Right atrium auricular region (tissue), 2 donors: ENCODE data around the gene RIPPLY1. TPM values are rescaled to one million over a fixed set of nuclear protein-coding genes. Genes with fewer than 3 reads are reported as not detected.

Experiments
- DNase-seq: peaks from one replicate; pipeline ENCODE4 v3.0.0-alpha.2; 2019; ENCODE audit warnings: low spot score
- H3K27ac ChIP-seq, 2 donors: fragments of 200-600 bp; sonication (generic); 1 replicate in 1 of 2; 2 replicates in 1 of 2; pipeline ENCODE4 v1.5.1; 2016 to 2019
- H3K27me3 ChIP-seq, 2 donors: fragments of 200-600 bp; sonication (generic); one replicate each; pipeline versions ENCODE4 v1.5.1 to v1.6.0; 2017 to 2019
- H3K36me3 ChIP-seq: fragments of 200-600 bp; sonication (generic); one replicate; pipeline ENCODE4 v1.5.1; 2016
- H3K4me1 ChIP-seq, 2 donors: fragments of 200-600 bp; sonication (generic); one replicate each; pipeline versions ENCODE4 v1.5.1 to v1.6.0; 2017 to 2019
- H3K4me3 ChIP-seq, 2 donors: fragments of 200-600 bp; sonication (generic); 1 replicate in 1 of 2; 2 replicates in 1 of 2; pipeline ENCODE4 v1.5.1; 2017 to 2019; ENCODE audit warnings: mild to moderate bottlenecking in 1 of 2, moderate library complexity in 1 of 2
- H3K9me3 ChIP-seq, 2 donors: fragments of 200-600 bp; sonication (generic); one replicate each; pipeline ENCODE4 v1.5.1; 2019
- total RNA-seq, 2 donors: library from RNA; depleted of rRNA; stranded (reverse); fragments of >200 nt; gene quantifications; one replicate each; pipeline ENCODE4 v1.1.0, GENCODE V29; 2016
- TF ChIP-seq, protein P1 (sequence below), 2 donors: fragments of 200-600 bp; sonication (generic); IDR thresholded peaks; one replicate each; pipeline ENCODE4 v1.5.1; 2019; ENCODE audit warnings: antibody characterized with exemption in 2 of 2

The RIPPLY1 gene
- total RNA-seq, 2 donors from 2014 or later = not detected

DNA sequence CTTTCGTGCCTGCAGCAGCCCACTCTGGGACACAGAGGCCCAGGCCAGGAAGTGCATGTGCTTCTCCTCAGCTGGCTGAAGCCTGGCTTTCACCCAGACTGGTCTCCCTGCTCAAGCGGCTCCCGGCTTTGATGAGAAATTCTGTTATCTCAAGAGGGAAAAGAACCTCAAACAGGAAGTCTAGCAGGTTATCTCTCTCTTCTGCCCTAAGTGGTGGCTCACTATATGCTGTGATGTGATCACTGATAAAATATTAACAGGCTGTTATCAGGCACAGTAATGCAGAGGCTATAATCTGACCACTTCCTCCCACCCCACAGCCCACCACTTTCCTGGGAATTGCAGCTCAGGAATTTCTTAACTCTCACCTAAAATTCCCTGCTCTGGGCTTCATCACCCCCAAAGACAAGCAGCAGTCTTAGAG, 30.4 kb upstream of the RIPPLY1 start:
- Histone ChIP-seq H3K4me3 (no peak overlapping the region), H3K27me3 (no peaks in the 10 kb centered on the region), H3K27ac (no peak overlapping the region), H3K9me3 (no peaks in the 10 kb centered on the region), H3K4me1 (peaks cover 0 to 12% of the 10 kb centered on the region in 2 donors), H3K36me3 (no peaks in the 10 kb centered on the region)
- TF ChIP-seq, protein P1, sequence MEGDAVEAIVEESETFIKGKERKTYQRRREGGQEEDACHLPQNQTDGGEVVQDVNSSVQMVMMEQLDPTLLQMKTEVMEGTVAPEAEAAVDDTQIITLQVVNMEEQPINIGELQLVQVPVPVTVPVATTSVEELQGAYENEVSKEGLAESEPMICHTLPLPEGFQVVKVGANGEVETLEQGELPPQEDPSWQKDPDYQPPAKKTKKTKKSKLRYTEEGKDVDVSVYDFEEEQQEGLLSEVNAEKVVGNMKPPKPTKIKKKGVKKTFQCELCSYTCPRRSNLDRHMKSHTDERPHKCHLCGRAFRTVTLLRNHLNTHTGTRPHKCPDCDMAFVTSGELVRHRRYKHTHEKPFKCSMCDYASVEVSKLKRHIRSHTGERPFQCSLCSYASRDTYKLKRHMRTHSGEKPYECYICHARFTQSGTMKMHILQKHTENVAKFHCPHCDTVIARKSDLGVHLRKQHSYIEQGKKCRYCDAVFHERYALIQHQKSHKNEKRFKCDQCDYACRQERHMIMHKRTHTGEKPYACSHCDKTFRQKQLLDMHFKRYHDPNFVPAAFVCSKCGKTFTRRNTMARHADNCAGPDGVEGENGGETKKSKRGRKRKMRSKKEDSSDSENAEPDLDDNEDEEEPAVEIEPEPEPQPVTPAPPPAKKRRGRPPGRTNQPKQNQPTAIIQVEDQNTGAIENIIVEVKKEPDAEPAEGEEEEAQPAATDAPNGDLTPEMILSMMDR (IDR thresholded peaks at IDR 0.05) = no peak
- no peak for DNase-seq

DNA sequence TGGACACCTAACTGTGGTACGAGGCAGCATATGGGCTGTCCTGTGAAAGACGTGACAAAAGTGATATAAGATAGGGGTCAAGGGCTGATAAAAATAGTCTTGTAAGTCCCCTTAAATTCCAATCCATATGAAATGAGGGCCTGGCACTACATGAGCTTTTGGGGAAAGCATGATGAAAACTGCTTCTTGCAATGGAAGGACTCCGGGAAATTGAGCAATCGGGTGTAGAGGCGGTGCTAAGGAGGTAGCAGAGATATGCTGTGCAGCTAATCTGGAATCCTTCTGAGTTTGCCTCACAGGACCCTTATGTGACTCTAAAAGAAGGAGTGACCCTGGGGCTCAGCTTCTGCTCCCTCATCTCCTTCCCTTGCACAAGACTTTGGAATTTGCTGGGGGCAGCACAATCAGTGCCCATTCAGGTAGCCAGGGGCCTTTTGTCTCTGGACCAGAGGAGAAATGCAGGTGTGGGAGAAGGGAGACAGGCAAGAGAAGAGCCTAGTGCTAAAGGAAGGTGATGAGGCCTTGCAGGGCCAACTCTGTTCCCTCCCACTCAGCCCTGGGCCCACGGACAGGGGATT, 29.9 kb upstream of the RIPPLY1 start:
- peaks cover 0 to 12% of the 10 kb centered on the region in 2 donors for H3K4me1 ChIP-seq
- no peak overlapping the region for H3K27ac ChIP-seq
- no peak for DNase-seq
- H3K4me3 ChIP-seq = no peak overlapping the region
- H3K9me3 ChIP-seq = no peaks in the 10 kb centered on the region
- no peaks in the 10 kb centered on the region for H3K36me3 ChIP-seq
- TF ChIP-seq, protein P1 (IDR thresholded peaks at IDR 0.05) = no peak
- no peaks in the 10 kb centered on the region for H3K27me3 ChIP-seq

DNA sequence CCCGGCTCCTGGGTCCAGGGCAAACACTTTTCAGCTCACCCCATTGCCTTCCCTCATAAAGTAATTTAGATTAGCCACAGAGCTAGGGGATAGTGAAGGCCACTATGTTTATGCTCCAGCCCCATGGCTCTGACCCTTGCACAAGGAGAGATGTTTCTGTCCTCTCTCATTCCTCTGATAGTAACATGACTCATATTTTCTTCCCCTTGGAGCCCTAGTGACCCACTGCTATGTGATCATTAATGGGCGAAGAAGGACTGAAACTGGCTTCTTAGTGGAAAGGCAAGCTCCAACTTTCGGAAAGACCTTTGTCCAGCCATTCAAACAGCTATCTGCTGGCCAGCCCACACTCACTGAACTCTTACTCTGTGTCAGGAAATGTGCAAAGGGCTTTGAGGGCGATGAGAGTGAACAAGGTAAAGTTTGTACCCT, 29.4 kb upstream of the RIPPLY1 start:
- no peak overlapping the region for H3K27ac ChIP-seq
- TF ChIP-seq, protein P1 (IDR thresholded peaks at IDR 0.05) = no peak

DNA sequence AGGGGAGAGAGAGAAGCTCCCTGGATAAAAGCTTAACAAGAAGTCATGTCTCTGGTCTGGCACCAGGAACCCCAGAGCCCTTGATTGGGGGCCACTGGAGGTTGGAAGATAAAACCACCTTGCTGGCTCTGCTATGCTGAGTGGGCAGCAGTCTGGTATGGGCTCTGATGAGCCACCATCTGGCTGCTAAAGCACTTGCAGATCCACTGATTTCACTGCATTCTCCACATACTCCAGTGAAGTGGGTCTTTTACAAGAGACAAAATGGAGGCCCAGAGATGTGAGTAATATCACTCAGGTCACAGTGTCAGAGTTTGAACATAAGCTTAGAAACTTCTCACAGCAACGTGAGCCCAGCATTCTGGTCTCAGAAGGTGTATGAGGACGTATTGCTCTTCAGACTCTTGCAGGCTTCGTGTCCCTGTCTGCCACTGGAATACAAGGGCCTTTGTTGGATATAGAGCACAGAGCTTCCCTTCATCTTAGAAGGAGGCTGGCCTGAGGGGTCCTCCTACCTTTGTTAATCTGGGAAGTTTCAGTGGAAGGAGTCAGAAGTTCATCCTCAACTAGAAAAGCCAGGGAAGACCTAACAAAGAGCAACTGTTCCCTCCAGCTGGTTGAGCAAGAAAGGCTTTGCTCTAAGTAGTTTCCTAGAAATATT, 28.8 kb upstream of the RIPPLY1 start:
- TF ChIP-seq, protein P1 (IDR thresholded peaks at IDR 0.05) = no peak
- Histone ChIP-seq H3K27me3 (no peaks in the 10 kb centered on the region), H3K4me1 (peaks cover 0 to 12% of the 10 kb centered on the region in 2 donors), H3K27ac (no peak overlapping the region), H3K4me3 (no peak overlapping the region), H3K9me3 (no peaks in the 10 kb centered on the region), H3K36me3 (no peaks in the 10 kb centered on the region)
- no peak for DNase-seq

More for the DNA sequence above, 29.4 kb upstream of the RIPPLY1 start:
- no peaks in the 10 kb centered on the region for H3K27me3 ChIP-seq
- H3K9me3 ChIP-seq = no peaks in the 10 kb centered on the region
- DNase-seq = no peak
- H3K4me3 ChIP-seq = no peak overlapping the region
- H3K36me3 ChIP-seq = no peaks in the 10 kb centered on the region
- H3K4me1 ChIP-seq = peaks cover 0 to 12% of the 10 kb centered on the region in 2 donors

DNA sequence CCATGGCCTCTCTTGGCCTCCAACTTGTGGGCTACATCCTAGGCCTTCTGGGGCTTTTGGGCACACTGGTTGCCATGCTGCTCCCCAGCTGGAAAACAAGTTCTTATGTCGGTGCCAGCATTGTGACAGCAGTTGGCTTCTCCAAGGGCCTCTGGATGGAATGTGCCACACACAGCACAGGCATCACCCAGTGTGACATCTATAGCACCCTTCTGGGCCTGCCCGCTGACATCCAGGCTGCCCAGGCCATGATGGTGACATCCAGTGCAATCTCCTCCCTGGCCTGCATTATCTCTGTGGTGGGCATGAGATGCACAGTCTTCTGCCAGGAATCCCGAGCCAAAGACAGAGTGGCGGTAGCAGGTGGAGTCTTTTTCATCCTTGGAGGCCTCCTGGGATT, 25.1 kb upstream of the RIPPLY1 start:
- Histone ChIP-seq H3K36me3 (no peaks in the 10 kb centered on the region), H3K27me3 (no peaks in the 10 kb centered on the region), H3K4me3 (no peak overlapping the region), H3K4me1 (peaks cover 0 to 6% of the 10 kb centered on the region in 2 donors), H3K27ac (no peak overlapping the region), H3K9me3 (no peaks in the 10 kb centered on the region)
- DNase-seq = no peak
- TF ChIP-seq, protein P1 (IDR thresholded peaks at IDR 0.05) = no peak
